Measurements from ENCODE around the gene MYOCOS.
"Not testable (repeated sequence)": the region's sequence is repeated elsewhere in the genome, so short reads cannot be mapped to it uniquely, and the experiment has no call there.

Gene MYOCOS, protein sequence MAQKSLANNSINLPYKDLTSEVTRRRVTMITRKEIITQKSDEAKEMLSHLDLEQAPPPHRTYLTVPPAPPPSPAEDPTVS

DNA sequence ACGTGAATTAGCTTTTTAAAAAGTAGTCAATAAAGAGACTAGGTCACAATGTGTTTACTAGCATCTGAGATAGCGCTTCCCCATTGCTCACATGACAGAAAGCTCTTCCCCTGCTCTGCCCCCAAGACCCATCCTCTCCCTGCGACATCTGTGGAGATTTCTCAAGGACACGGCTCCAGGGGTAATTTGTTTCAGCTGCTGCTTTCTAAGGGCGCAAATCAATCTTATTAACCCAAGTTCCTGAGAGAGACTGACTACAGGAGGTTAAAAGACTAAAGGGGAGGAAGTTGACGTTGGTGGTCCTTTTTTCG lies at the start of gene MYOCOS:
Gene MYOCOS, plus strand, starts transcription at position 92 of the 311 bp plus-strand sequence. CDS start 1,641 bp downstream, outside the sequence.
- no peak for DNase-seq

DNA sequence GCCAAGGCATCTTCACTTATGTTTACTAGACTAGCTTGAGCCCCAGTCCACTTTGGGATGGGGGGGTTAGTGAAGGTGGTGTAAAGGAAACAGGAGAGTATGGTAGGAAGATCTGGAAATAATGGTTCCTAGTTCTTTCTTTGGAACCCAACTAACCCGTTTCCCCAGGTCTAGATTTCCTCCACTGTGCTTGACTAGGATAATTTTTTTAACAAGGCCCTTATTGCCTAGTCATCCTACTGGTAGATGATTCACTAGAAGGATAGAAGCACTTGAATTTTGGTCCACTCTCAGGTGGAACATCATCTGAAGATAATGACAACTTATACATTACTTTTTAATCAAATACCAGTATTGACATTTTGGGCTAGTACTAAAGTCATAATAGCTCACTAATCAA lies 45.9 kb upstream of the MYOCOS start:
- DNase-seq = no peak

DNA sequence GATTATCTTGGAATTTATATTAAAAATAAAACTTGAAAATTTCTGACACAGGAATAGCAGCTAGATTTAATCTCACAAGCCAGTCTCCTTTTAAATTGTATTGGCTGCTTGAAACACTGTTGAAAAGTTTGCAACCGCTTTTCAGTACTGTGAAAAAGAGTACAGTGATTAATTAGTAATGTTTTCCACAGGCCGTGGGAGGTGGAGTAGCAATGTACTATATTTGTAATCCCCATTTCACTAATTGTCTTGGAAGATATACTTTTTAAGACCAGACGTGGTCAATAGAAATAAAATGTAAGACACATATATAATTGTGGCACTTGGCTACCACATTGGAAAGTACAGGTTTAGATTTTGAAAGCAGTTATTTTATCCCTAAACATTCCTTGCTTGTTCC lies 40.8 kb upstream of the MYOCOS start:
- no peak for DNase-seq

DNA sequence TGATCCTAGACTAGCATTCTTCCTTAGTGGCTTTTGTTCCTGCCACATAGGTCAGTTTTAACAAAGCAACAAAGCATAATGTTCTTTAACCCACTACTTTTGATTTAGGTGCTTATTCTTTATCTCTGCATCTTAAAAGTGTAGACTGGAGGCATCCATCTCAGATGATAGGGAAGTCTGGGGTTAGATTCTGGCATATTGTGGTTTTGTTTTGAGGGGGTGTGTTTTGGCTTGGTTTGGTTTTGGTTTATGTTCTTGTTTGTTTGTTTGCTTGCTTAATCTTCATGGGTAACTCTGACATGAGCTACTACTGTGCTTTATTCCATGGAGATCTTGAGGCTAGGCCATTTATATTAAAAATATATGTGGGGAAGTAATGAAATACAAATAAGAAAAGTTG lies 40.3 kb upstream of the MYOCOS start:
- DNase-seq = no peak

DNA sequence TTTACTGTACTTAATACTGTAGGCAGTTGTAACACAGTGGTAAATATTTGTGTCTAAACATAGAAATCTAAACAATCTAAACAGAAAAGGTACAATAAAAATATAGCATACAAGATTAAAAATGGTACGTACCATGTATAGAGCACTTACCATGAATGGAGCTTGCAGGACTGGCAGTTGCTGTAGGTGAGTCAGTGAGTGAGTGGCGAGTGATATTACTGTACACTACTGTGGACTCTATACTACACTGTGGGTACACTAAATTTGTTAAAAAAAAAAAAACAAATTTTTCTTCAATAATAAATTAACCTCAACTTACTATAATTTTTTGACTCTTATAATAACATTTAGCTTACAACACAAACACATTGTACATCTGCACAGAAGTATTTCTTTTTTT lies 39.5 kb upstream of the MYOCOS start:
- DNase-seq = no peak

DNA sequence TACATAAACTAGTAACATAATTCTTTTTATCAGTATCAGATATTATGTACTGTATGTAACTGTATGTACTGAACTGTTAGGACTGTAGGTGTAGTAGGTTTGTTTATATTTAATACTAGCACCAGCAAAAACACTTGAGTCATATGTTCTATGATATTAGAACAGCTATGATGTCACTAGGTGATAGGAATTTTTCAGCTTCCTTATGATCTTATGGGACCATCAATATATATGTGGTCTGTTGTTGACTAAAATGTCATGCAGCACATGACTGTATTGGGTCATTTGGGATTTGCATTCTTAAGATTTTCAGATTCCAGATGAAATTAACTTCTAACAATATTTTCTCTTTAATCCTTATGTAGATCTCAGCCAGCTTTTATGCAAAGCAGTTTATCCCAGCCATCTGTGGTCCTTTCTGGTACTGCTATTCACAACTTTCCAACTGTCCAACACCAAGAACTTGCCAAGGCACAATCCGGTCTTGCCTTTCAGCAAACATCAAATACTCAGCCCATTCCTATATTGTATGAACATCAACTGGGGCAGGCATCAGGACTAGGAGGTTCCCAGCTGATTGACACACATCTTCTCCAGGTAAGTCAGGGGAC lies 38.3 kb upstream of the MYOCOS start:
- DNase-seq = no peak

DNA sequence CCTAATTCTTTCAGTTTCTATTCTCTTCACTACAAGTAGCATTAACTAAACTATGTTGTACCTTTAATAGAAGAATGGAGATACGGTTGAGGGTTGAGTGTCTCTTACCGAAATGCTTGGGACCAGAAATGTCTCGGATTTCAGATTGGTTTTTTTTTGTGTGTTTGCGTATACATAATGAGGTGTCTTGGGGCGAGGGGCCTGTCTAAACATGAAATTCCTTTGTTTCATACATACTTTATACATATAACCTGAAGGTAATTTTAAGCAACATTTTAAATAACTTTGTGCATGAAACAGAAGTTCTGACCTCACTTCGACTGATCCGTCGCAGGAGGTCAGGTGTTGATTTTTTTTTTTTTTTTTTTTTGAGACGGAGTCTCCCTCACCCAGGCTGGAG lies 36.3 kb upstream of the MYOCOS start:
- DNase-seq = no peak

DNA sequence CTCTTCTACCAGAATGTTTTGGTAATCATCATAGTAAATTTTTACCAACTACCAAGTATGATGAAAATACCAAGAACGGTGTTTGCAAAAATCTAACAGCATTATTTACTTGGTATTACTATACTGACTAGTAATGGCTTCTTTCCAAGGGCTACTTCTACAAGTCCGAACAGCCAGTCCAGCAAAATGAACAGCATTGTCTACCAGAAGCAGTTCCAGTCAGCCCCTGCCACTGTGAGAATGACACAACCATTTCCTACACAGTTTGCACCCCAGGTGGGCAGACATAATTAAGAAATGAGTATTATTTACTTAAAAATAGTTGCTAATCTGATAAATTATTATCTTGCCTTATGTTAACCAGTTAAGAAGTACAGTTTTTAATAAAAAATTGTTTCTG lies 33.8 kb upstream of the MYOCOS start:
- DNase-seq = no peak

DNA sequence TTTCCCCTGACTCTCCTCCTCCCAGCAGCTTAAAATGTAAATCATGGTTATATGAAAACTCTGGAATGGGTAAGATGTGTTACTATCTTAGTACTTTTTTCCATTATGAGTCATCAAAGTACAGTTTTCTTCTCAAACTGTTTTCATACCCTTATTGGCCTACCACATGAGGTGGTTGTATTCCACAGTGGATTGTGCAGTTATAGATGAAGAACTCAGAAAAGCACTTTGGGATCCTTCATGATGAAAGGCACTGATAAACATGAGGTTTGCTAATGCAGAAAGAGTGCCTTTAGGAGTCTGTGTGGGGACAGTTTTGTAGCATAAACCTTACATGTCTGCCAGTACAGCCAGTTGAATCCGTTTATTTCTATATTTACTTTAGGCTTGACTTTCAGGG lies 32.0 kb upstream of the MYOCOS start:
- DNase-seq = no peak

DNA sequence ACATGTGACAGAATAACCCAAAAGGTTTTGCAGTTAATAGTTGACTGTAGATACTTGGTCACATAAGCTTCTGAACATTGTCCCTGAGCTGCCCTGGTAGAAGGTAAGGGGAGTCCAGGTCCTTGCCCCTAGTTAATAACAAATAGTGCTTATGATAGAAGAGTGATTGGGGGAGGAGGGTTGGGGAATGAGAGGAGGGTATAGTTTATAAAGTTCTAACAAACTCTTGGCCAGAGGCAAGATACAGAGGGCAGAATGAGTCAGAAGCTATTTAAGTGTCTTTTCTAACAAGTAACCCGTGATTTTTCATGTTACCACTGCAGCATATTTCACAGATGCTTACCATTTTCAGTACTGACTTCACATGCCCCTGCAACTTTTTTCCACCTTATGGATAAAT lies 26.7 kb upstream of the MYOCOS start:
- no peak for DNase-seq

DNA sequence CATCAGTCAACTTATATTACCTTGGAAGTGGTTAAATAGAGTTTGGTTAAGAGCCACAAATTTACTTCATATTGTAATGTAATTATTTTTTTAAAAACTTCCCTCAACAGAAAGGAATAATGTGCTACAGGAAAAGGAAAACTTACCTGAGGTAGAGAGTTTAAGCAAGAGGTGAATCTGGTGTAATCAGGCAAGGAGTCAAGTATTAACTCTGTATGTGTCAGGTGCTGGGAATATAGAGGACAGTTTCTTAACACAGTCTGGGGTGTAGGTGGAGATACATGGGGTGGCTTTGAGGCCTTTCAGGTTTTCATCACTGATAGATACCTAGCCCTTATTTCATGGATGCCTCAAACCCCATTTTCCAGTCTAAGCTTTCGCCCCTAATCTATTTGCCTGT lies 25.9 kb upstream of the MYOCOS start:
- DNase-seq = no peak

DNA sequence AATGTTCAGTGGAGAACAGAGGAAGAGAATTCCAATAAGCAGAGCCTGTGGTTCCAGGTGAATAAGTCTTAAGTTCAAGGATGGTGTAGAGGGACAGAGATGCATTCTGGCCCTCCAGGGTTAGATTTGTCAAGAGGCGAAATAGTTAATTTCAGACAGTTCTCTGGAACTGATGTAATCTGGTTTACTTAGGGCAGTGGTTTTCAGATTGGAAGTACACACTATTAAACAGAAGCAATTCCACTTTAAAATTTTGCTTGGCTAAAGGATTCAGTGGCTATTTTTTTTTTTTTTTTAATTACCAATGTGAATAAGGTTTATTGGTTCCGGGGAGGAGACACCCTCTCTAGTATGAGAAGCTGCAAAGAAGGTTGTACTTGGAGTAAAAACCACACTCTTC lies 25.3 kb upstream of the MYOCOS start:
- no peak for DNase-seq

DNA sequence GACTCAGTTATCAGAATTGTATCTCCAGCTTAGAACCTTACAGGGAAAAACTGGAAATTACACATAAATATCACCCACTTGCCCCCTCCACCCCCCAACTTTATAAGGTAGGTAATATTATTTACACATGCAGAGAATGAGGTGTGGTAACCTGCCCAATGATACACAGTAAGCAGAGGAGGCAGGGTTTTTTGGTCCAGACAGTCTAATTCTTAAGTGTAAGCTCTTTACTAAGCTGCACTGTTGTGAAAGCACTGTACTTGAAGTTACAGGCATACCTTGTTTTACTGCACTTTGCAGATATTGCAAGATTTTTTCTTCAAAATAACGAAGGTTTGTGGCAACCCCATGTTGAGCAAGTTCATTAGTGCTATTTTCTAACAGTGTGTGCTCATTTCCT lies 24.8 kb upstream of the MYOCOS start:
- DNase-seq = no peak

DNA sequence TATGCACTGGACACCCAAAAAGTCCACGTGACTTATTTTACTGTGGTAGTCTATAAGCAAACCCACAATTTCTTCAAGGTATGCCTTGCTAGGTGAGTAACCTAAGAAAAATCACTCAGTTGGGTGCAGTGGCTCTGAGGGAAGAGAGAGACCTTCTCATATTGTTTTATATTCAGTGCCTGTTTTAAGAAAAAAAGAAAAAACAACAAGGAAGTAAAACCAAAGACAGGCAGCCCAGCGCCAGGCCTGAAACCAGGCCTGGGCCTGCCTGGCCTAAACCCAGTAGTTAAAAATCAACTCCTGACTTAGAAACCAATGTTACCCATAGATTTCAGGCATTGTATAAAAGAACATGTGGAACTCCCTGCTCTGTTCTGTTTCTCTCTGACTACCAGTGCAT lies 21.7 kb upstream of the MYOCOS start:
- DNase-seq = not testable (repeated sequence)

DNA sequence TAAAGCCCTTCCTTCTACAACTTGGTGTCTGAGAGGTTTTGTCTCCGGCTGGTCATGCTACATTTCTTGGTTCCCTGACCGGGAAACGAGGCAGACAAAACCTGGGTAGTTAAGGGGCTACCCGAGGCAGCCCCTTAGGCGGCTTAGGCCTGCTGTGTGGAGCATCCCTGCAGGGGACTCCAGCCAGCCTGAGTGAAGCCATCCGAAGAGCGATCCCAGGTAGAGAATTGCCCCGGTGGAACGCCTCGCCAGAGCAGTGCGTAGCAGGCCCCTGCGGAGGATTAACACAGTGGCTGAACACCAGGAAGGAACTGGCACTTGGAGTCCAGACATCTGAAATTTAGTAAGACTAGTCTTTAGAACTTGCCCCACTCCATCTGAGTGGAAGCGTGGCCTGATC lies 21.2 kb upstream of the MYOCOS start:
- no peak for DNase-seq

DNA sequence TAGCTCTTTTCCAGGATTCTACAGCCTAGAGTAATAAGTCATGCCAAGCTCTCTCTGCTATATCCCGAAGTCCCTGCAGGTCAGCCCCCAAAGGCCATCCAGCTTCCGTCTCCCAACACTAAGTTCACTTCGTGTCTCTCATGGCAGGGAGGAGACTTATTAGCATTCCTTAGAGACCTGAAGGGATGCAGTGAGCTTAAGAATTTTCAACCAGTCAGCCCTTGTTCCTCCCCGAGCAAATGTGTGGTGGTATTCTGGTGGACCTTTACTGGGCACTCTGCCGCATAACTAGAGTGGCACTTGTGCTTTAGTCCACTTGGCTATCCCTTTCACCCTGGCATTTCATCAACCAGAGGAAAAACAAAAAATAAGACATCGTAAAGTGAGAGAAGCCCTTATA lies 19.0 kb upstream of the MYOCOS start:
- DNase-seq = not testable (repeated sequence)

DNA sequence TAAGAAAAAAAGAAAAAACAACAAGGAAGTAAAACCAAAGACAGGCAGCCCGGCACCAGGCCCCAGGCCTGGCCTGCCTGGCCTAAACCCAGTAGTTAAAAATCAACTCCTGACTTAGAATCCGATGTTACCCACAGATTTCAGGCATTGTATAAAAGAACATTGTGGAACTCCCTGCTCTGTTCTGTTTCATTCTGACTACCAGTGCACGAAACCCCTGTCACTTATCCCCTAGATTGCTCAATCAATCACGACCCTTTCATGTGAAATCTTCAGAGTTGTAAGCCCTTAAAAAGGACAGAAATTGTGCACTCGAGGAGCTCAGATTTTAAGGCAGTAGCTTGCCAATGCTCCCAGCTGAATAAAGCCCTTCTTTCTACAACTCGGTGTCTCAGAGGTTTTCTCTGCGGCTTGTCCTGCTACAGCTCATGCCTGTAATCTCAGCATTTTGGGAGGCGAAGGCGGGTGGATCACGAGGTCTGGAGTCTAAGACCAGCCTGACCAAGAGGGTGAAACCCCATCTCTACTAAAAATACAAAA lies 15.6 kb upstream of the MYOCOS start:
- DNase-seq = no peak

DNA sequence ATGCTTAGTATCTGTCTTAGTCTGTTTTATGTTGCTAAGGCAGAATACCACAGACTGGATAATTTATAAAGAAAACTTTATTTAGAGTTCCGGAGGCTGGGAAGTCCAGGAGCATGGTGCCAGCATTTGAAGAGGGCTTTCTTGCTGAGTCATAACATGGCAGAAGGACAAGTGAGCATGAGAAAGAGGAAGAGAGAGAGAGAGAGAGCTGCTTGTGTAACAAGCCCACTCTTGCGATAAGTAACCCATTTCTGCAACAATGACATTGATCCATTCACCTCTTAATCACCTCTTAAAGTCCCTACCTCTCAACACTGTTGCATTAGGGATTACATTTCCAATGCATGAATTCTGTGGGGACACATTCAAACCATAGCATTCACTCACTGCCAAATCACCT lies 11.7 kb upstream of the MYOCOS start:
- no peak for DNase-seq

DNA sequence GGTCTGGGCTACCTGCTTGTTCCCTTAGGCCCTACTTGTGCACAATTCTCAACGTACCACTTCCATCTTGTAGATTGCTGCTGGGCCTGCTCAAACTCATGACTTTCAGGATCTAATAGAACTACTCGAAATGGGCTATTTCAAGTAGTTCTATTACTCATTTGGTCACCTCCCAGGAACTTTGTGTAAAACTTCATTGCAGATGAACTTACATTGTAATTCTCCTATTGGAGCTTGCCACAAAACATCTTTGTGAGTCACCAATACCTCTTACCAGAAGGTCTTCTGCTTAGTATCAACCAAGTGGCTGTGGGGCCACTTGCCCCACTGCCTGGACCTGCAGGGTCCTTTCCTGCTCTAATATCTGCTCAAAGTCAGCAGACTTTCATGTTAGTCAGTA lies 10.7 kb upstream of the MYOCOS start:
- no peak for DNase-seq

DNA sequence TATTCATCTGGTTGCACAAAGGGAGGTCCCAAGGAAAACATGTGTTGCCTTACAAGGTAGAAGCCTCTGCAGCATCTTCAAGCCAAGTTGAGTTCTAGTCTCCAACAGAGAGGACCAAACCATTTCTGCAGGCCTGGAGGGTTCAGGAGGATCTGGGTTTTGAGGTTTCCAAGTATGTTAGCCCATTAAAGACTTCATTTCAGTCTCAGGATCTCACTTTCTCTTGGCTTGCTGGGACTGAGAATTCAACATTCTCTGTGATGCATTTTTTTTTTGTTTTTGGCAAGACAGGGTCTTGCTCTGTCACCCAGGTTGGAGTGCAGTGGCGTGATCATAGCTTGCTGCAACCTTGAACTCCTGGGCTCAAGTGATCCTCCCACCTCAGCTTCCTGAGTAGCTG lies 8.8 kb upstream of the MYOCOS start:
- no peak for DNase-seq

DNA sequence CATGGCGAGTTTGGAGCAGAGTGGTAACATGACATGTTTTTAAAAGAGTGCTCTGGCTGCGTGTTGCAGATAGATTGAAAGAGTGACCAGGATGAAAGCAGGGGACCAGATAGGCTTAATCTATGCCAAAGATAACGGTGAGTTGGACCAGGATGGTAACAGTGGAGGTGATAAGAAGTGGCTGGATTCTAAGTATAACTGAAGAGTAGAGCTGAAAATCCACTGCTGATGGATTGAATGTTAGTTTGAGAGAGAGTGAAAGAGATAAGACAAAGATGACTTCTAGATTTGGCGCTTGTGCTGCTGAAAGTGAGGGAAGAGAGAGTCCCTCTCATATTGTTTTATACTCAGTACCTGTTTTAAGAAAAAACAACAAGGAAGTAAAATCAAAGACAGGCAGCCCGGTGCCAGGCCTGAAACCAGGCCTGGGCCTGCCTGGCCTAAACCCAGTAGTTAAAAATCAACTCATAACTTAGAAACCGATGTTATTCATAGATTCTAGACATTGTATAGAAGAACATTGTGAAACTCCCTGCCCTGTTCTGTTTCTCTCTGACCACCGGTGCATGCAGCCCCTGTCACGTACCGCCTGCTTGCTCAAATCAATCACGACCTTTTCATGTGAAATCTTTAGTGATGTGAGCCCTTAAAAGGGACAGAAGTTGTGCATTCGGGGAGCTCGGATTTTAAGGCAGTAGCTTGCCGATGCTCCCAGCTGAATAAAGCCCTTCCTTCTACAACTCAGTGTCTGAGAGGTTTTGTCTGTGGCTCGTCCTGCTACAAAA lies 6.7 kb upstream of the MYOCOS start:
- not testable (repeated sequence) for DNase-seq

DNA sequence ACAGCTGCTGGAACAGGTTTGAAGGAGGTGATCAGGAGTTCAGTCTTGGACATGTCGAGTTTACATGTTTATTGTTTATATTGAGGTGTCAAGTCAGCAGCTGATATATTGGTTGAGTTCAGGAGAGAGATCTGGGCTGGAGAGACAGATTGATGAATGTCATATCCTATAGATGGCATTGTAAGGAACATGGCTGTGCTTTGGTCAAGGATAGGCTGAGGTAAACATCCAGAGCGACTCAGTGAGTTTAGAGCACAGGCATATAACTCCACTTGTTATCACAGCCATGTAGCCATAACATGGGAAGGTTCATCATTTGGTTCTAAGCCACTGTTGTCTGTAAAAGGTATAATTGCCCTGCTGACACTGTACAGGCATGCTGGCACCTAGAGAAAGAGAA lies 5.5 kb upstream of the MYOCOS start:
- no peak for DNase-seq

DNA sequence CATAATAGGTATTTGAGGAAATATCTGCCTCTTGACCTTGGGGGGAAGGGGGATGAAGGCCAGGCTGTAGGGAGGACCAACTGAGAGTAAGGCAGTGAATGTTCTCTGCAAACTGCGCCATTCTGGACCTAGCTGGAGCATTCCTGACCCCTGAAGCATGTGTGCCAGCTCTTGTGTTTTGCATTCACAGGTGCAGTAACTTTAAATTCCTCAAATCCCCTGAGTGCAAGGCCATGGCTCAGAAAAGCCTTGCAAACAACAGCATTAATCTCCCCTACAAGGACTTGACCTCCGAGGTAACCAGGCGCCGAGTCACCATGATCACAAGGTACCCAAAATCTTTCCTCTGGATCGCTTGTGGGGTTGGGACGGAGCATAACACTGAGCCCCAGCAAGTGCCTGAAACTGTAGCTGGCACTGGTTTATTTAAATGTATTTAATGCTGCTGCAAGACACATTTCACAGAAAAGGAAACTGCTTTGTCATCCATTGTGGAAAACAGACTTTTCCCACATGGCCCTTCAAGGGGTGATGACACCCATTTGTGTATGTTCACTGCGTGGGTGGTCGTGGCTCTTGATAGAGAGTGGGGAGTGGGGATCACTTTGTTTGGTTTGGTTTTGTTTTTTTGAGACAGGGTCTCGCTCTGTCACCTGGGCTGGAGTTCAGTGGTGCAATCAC lies 1.7 kb downstream of the MYOCOS start:
- DNase-seq = no peak

DNA sequence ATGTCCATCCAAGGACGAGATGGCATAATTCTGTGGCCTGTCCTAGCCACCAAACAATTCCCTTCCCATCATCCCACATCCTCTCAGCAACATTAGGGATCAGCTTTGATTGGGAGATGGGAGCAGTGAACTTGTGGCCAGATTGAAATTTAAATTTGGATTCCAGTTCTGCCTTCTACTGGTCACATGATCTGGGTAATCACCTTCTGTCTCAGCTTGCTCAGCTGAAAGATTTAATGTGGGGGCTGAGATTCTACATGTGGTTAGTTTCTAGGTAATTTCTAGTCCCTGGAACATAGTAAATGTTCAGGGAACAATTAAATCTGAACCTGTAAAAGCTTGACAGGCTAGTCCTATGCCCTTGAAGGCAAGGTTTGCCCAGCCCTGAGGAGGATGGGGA lies 3.2 kb downstream of the MYOCOS start:
- no peak for DNase-seq
